Testis (tissue), 3 donors: ENCODE results near the gene IER3IP1. TPM values are rescaled to one million over a fixed set of nuclear protein-coding genes. Genes with fewer than 3 reads are reported as not detected.

Experiments
- DNase-seq: peaks from one replicate; pipeline ENCODE4 v3.0.0-alpha.2; 2019
- H3K27ac ChIP-seq, 2 donors: fragments of 200-600 bp; sonication (generic); one replicate each; pipeline ENCODE4 v1.5.1; 2019
- H3K27me3 ChIP-seq: fragments of 200-600 bp; sonication (generic); one replicate; pipeline ENCODE4 v1.5.1; 2019
- H3K36me3 ChIP-seq: fragments of 200-600 bp; sonication (generic); one replicate; pipeline ENCODE4 v1.5.1; 2017; ENCODE audit warnings: low read depth; ENCODE audit errors: missing control alignments
- H3K4me1 ChIP-seq: fragments of 200-600 bp; sonication (generic); one replicate; pipeline ENCODE4 v1.5.1; 2019
- H3K4me3 ChIP-seq, 2 donors: fragments of 200-600 bp; sonication (generic); one replicate each; pipeline ENCODE4 v1.5.1; 2017 to 2019
- H3K9me3 ChIP-seq: fragments of 200-600 bp; sonication (generic); one replicate; pipeline ENCODE4 v1.5.1; 2017
- POLR2A ChIP-seq: fragments of 450-650 bp; IDR thresholded peaks from one replicate; pipeline ENCODE4 v1.6.1; 2017; ENCODE audit warnings: antibody characterized with exemption, mild to moderate bottlenecking, moderate library complexity
- whole genome bisulfite sequencing, 2 donors: methylation state at CpG; one replicate each; pipeline ENCODE4 v1.1.5; 2018; 5-methylcytosine and 5-hydroxymethylcytosine counted together
- intact Hi-C: fragments of 100-400 bp; cut with DNase I; formaldehyde crosslinking; loops from one replicate; pipeline ENCODE4 v1.15.1; 2023; ENCODE audit warnings: low total_unique reads
- polyA plus RNA-seq: library from polyadenylated mRNA; stranded (reverse); fragments of 350-450 nt; fragmentation: Illumina TruSeq; extraction: RNeasy Lipid Tissue Mini Kit (QIAGEN cat#74804); gene quantifications from one replicate; pipeline ENCODE4 v1.2.3, GENCODE V29; 2014; ENCODE audit warnings: low read depth, low replicate concordance; ENCODE audit not compliant: insufficient read depth
- total RNA-seq, 2 donors: library from RNA; depleted of rRNA; stranded (reverse); fragments of >200 nt; gene quantifications; one replicate each; pipeline ENCODE4 v1.2.3, GENCODE V29; 2016
- TF ChIP-seq, protein P1 (sequence below), 3 experiments: fragments of 450-650 bp in 2 of 3; fragments of 200-600 bp in 1 of 3; sonication (generic) in 1 of 3; IDR thresholded peaks; one replicate each; pipeline ENCODE4 v1.5.1; 2016 to 2019; ENCODE audit warnings: antibody characterized with exemption in 3 of 3, mild to moderate bottlenecking in 2 of 3, moderate library complexity in 1 of 3

IER3IP1 gene
- total and polyA plus RNA-seq, 3 donors from 2014 or later, result 12.3 to 15.9 (median 14.2) TPM

DNA sequence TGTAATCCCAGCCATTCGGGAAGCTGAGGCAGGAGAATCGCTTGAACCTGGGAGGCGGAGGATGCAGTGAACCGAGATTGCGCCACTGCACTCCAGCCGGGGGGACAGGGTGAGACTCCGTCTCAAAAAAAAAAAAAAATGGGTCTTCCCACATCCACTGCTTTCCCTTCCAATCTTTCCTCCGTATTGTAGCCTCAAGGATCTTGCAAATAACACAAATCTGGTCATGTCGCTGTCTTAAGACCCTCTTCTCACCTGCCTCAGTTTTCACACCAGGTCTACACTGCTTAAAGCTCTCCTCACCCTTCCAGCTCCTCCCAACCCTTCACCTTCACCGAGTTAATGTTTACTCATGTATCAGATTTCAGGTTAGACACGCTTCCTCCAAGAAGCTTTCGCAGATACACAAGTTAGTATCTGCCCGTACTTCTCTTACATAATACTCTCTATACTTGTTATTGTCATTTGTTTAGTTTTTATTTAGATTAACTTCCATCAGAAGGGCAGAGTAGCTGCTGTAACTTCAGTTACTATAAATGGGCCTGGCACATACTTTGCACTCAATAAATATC is 1.5 kb downstream of the IER3IP1 start:
- WGBS, 2 donors, result 50 to 59% methylated on average over 13 of the region's 13 CpGs
- intact Hi-C loops, result no loop called here
- no peak for DNase-seq
- H3K27me3 ChIP-seq, result no peaks in the 10 kb centered on the region
- peak overlapping the region; percentile 85 to 89 for H3K4me3 ChIP-seq
- no peaks in the 10 kb centered on the region for H3K36me3 ChIP-seq
- peaks cover 2% of the 10 kb centered on the region for H3K4me1 ChIP-seq
- H3K9me3 ChIP-seq, result no peaks in the 10 kb centered on the region
- H3K27ac ChIP-seq, result no peak overlapping the region
- TF ChIP-seq, protein P1, sequence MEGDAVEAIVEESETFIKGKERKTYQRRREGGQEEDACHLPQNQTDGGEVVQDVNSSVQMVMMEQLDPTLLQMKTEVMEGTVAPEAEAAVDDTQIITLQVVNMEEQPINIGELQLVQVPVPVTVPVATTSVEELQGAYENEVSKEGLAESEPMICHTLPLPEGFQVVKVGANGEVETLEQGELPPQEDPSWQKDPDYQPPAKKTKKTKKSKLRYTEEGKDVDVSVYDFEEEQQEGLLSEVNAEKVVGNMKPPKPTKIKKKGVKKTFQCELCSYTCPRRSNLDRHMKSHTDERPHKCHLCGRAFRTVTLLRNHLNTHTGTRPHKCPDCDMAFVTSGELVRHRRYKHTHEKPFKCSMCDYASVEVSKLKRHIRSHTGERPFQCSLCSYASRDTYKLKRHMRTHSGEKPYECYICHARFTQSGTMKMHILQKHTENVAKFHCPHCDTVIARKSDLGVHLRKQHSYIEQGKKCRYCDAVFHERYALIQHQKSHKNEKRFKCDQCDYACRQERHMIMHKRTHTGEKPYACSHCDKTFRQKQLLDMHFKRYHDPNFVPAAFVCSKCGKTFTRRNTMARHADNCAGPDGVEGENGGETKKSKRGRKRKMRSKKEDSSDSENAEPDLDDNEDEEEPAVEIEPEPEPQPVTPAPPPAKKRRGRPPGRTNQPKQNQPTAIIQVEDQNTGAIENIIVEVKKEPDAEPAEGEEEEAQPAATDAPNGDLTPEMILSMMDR (IDR thresholded peaks at IDR 0.05), result no peak
- no peak for TF ChIP-seq POLR2A

DNA sequence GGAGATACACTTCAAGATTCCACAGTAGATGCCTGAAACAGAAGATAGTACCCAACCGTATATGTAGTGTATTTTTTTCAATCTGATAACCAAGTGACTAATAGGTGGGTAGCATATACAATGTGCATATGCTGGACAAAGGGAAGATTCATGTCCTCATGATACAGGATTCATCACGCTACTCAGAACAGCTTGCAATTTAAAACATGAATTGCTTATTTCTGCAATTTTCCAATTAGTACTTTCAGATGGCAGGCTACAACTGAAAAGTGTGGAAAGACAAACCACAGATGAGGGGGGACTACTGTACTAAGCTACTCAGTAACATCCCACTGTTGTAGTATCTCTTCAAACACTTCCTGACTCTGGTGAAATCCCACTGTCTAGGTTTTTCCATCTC is 3.7 kb downstream of the IER3IP1 start:
- H3K36me3 ChIP-seq, result no peaks in the 10 kb centered on the region
- TF ChIP-seq, protein P1 (IDR thresholded peaks at IDR 0.05), result no peak
- TF ChIP-seq POLR2A, result no peak
- intact Hi-C loops, result no loop called here
- no peaks in the 10 kb centered on the region for H3K9me3 ChIP-seq
- no peak for DNase-seq
- no peaks in the 10 kb centered on the region for H3K4me1 ChIP-seq
- H3K27ac ChIP-seq, result no peak overlapping the region
- no peak overlapping the region for H3K4me3 ChIP-seq
- H3K27me3 ChIP-seq, result no peaks in the 10 kb centered on the region
- WGBS, 2 donors, result 67 to 75% methylated on average over 2 of the region's 2 CpGs

GRCh38 chr18:47168913-47169312 is 7.3 kb downstream of the IER3IP1 start:
- intact Hi-C loops, result no loop called here
- WGBS, 2 donors, result 86 to 93% methylated on average over 1 of the region's 1 CpG
- no peak for TF ChIP-seq POLR2A
- TF ChIP-seq, protein P1 (IDR thresholded peaks at IDR 0.05), result no peak

GRCh38 chr18:47168509-47168908 is 7.7 kb downstream of the IER3IP1 start:
- TF ChIP-seq POLR2A, result no peak
- TF ChIP-seq, protein P1 (IDR thresholded peaks at IDR 0.05), result no peak
- no peak overlapping the region for H3K27ac ChIP-seq
- H3K9me3 ChIP-seq, result no peaks in the 10 kb centered on the region
- H3K27me3 ChIP-seq, result no peaks in the 10 kb centered on the region
- no peaks in the 10 kb centered on the region for H3K36me3 ChIP-seq
- H3K4me3 ChIP-seq, result no peak overlapping the region
- no peak for DNase-seq
- intact Hi-C loops, result no loop called here
- no peaks in the 10 kb centered on the region for H3K4me1 ChIP-seq

More at GRCh38 chr18:47168913-47169312, 7.3 kb downstream of the IER3IP1 start:
- DNase-seq, result no peak
- Histone ChIP-seq H3K27ac (no peak overlapping the region), H3K36me3 (no peaks in the 10 kb centered on the region), H3K27me3 (no peaks in the 10 kb centered on the region), H3K9me3 (no peaks in the 10 kb centered on the region), H3K4me3 (no peak overlapping the region), H3K4me1 (no peaks in the 10 kb centered on the region)

DNA sequence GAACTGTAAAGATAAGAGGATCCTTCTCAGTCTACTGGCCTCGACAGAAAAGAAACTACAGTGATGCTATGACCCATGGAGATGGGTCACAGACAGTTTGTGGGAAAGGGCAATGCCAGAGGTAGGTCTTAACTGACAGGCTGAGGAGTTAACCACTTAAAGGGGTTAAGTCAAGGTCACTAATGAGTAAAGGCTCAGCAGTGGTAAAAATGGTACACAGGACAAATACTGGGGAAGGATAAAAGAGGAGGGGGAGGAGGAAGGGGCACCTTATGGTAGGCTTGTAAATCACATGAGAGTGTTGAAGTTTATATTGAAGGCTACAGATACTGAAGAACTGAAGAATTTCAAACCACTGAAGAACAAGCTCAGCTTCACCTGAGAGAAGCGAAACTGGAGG is 9.9 kb downstream of the IER3IP1 start:
- H3K27ac ChIP-seq, result no peak overlapping the region
- 77 to 86% methylated on average over 2 of the region's 2 CpGs for WGBS, 2 donors
- TF ChIP-seq POLR2A, result no peak
- TF ChIP-seq, protein P1 (IDR thresholded peaks at IDR 0.05), result no peak
- H3K4me1 ChIP-seq, result no peaks in the 10 kb centered on the region
- intact Hi-C loops, result no loop called here
- no peaks in the 10 kb centered on the region for H3K9me3 ChIP-seq
- no peak for DNase-seq
- no peak overlapping the region for H3K4me3 ChIP-seq
- no peaks in the 10 kb centered on the region for H3K36me3 ChIP-seq
- H3K27me3 ChIP-seq, result no peaks in the 10 kb centered on the region
